Measurements from ENCODE around the gene UTS2B.

UTS2B gene

DNA sequence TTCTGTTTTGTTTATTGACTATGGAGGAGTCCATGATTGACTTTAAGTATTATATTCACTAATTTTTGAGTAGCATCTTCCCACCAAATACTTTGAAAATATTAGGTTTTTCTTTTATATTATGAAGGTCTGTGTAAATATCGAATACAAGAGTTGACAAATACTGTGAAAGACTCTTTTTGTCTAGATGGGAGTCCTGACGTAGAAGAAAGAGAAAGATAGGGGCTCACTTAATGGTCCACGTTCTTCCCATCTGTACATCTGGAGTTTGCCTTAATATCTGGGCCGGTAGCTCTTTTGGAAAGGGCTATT is 7.8 kb upstream of the UTS2B start:
- Histone ChIP-seq H3K27ac (ENCODE audit: low read length) (no peak overlapping the region), H3K4me1 (ENCODE audit: low read length) (peaks cover 18% of the 10 kb centered on the region), H2AFZ (ENCODE audit: low read depth, low read length) (no peak overlapping the region), H4K20me1 (ENCODE audit: insufficient read depth, low read length) (peaks cover 90% of the 10 kb centered on the region), H3K36me3 (replicated peaks; ENCODE audit: low read depth, low read length) (no peaks in the 10 kb centered on the region), H3K9ac (ENCODE audit: low read length) (no peak overlapping the region), H3K9me3 (ENCODE audit: insufficient read depth, low read length) (no peaks in the 10 kb centered on the region), H3K27me3 (ENCODE audit: low read depth, low read length) (no peaks in the 10 kb centered on the region), H3K4me3 (ENCODE audit: low read length) (no peak overlapping the region), H3K79me2 (ENCODE audit: low read length) (peaks cover 100% of the 10 kb centered on the region), H3K4me2 (ENCODE audit: low read length) (no peak overlapping the region)
- TF ChIP-seq EZH2phosphoT487 (IDR thresholded peaks at IDR 0.05; ENCODE audit: low read depth): no peak
- TF ChIP-seq, protein P1, sequence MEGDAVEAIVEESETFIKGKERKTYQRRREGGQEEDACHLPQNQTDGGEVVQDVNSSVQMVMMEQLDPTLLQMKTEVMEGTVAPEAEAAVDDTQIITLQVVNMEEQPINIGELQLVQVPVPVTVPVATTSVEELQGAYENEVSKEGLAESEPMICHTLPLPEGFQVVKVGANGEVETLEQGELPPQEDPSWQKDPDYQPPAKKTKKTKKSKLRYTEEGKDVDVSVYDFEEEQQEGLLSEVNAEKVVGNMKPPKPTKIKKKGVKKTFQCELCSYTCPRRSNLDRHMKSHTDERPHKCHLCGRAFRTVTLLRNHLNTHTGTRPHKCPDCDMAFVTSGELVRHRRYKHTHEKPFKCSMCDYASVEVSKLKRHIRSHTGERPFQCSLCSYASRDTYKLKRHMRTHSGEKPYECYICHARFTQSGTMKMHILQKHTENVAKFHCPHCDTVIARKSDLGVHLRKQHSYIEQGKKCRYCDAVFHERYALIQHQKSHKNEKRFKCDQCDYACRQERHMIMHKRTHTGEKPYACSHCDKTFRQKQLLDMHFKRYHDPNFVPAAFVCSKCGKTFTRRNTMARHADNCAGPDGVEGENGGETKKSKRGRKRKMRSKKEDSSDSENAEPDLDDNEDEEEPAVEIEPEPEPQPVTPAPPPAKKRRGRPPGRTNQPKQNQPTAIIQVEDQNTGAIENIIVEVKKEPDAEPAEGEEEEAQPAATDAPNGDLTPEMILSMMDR (IDR thresholded peaks at IDR 0.05; ENCODE audit: low read depth, low read length): no peak

DNA sequence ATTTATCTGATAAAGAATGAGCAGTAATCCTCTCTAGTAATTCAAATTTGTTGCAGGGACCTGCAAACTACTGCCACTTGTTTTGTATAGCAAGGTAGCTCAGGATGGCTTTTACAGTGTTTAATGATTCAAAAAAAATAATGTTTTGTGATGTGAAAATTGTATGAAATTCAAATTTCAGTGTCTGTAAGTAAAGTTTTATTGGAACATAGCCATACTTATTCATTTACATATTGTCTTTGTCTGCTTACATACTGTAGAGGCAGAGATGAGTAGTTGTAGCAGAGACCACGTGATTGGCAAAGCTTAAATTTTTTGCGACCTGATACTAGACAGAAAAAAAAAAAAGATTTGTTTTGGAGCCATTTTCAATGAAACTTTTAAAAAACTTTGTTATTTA is 6.5 kb upstream of the UTS2B start:
- peaks cover 27% of the 10 kb centered on the region for H3K4me1 ChIP-seq (ENCODE audit: low read length)
- no peaks in the 10 kb centered on the region for H3K36me3 ChIP-seq (replicated peaks; ENCODE audit: low read depth, low read length)
- no peak overlapping the region for H2AFZ ChIP-seq (ENCODE audit: low read depth, low read length)
- TF ChIP-seq EZH2phosphoT487 (IDR thresholded peaks at IDR 0.05; ENCODE audit: low read depth): no peak
- TF ChIP-seq, protein P1 (IDR thresholded peaks at IDR 0.05; ENCODE audit: low read depth, low read length): no peak
- peaks cover 100% of the 10 kb centered on the region for H3K79me2 ChIP-seq (ENCODE audit: low read length)
- no peaks in the 10 kb centered on the region for H3K27me3 ChIP-seq (ENCODE audit: low read depth, low read length)
- no peak overlapping the region for H3K4me2 ChIP-seq (ENCODE audit: low read length)
- H3K4me3 ChIP-seq (ENCODE audit: low read length): no peak overlapping the region
- no peaks in the 10 kb centered on the region for H3K9me3 ChIP-seq (ENCODE audit: insufficient read depth, low read length)
- H3K27ac ChIP-seq (ENCODE audit: low read length): no peak overlapping the region
- H4K20me1 ChIP-seq (ENCODE audit: insufficient read depth, low read length): peaks cover 88% of the 10 kb centered on the region
- no peak overlapping the region for H3K9ac ChIP-seq (ENCODE audit: low read length)

DNA sequence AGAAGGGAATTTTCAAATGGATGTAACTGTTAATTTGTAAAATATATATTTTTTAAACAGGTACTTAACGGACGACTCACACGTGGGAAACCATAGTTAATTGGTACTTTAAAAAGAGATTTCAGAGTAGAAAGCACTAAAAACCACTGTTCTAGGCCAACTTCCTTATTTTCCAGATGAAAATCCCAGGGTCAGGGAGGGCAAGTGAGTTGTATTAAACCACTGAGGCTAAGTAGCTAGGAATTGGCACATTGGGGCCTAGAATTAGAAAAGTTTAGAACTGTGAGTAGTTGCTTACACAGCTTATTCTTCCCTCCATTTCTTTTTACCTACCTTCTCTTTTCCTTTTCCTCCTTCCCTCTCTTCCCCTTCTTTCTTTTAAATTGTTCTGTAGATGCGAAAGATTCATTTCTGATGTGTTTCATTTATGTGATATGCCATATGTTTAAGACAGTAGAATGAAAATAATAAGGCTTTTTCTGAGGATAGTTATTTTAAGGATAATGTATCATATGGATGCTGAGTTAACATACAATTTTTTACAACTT is 4.1 kb upstream of the UTS2B start:
- Histone ChIP-seq H3K36me3 (replicated peaks; ENCODE audit: low read depth, low read length) (no peaks in the 10 kb centered on the region), H3K27me3 (ENCODE audit: low read depth, low read length) (no peaks in the 10 kb centered on the region), H3K9ac (ENCODE audit: low read length) (no peak overlapping the region), H3K9me3 (ENCODE audit: insufficient read depth, low read length) (no peaks in the 10 kb centered on the region), H4K20me1 (ENCODE audit: insufficient read depth, low read length) (peaks cover 79% of the 10 kb centered on the region), H3K4me2 (ENCODE audit: low read length) (no peak overlapping the region), H2AFZ (ENCODE audit: low read depth, low read length) (no peak overlapping the region), H3K79me2 (ENCODE audit: low read length) (peaks cover 100% of the 10 kb centered on the region), H3K4me3 (ENCODE audit: low read length) (no peak overlapping the region), H3K4me1 (ENCODE audit: low read length) (peaks cover 38% of the 10 kb centered on the region), H3K27ac (ENCODE audit: low read length) (no peak overlapping the region)
- TF ChIP-seq EZH2phosphoT487 (IDR thresholded peaks at IDR 0.05; ENCODE audit: low read depth): no peak

DNA sequence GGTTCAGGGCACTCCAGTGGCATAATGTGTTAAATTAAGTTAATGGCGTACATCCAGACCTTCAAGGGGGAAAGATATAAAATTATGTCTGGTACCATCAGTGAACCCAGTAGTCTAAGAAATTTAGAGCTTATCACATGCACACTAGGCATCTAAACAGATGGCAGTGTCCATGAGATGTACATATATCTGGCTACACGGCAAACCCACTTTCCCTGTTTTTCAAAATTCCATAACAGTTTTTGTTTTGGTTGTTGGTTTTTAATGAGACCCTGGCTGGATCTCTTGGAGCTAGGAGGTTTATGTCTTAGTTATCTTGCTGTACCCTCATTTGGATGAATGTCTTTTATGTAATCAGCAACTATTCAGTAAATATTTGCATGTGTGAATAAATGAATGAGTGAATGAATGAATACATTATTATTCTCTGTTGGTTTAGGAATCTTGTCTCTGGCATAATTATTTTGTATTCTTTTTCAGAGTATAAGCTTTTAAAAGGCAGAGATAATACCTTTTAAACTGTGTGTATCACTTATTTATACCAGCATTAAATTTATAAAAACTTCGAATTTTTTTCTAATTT is 3.1 kb upstream of the UTS2B start:
- no peak for TF ChIP-seq EZH2phosphoT487 (IDR thresholded peaks at IDR 0.05; ENCODE audit: low read depth)
- TF ChIP-seq, protein P1 (IDR thresholded peaks at IDR 0.05; ENCODE audit: low read depth, low read length): no peak
- no peak overlapping the region for H3K4me2 ChIP-seq (ENCODE audit: low read length)
- no peak overlapping the region for H2AFZ ChIP-seq (ENCODE audit: low read depth, low read length)
- no peak overlapping the region for H3K4me3 ChIP-seq (ENCODE audit: low read length)
- no peaks in the 10 kb centered on the region for H3K27me3 ChIP-seq (ENCODE audit: low read depth, low read length)
- no peaks in the 10 kb centered on the region for H3K36me3 ChIP-seq (replicated peaks; ENCODE audit: low read depth, low read length)
- peaks cover 44% of the 10 kb centered on the region for H3K4me1 ChIP-seq (ENCODE audit: low read length)
- H3K9me3 ChIP-seq (ENCODE audit: insufficient read depth, low read length): no peaks in the 10 kb centered on the region
- H3K9ac ChIP-seq (ENCODE audit: low read length): no peak overlapping the region
- H4K20me1 ChIP-seq (ENCODE audit: insufficient read depth, low read length): peaks cover 70% of the 10 kb centered on the region
- no peak overlapping the region for H3K27ac ChIP-seq (ENCODE audit: low read length)
- peaks cover 91% of the 10 kb centered on the region for H3K79me2 ChIP-seq (ENCODE audit: low read length)
